Central memory CD8-positive, alpha-beta T cell (primary cell): Measurements from ENCODE around the gene STRN4.
"Not testable (repeated sequence)": the region's sequence is repeated elsewhere in the genome, so short reads cannot be mapped to it uniquely, and the experiment has no call there.

ENCODE experiments used
- ATAC-seq: fragments of 150-1000 bp; cut with Tn5 transposase; replicated peaks from 2 replicates; pipeline ENCODE4 v1.10.0; 2022; ENCODE audit warnings: mild to moderate bottlenecking, moderate FRiP score, moderate number of reproducible peaks; ENCODE audit not compliant: poor library complexity, severe bottlenecking; ENCODE audit errors: extremely low read depth
- DNase-seq, 2 donors: peaks; one replicate each; pipeline ENCODE4 v3.0.0; 2021; ENCODE audit warnings: low spot score in 2 of 2
- H3K27ac Mint-ChIP-seq: one replicate; pipeline ENCODE4 v1.8.0; 2022; ENCODE audit warnings: low read depth, mild to moderate bottlenecking, moderate library complexity, mixed read lengths
- H3K27me3 Mint-ChIP-seq: one replicate; pipeline ENCODE4 v1.8.0; 2022; ENCODE audit warnings: mixed read lengths
- H3K36me3 Mint-ChIP-seq: one replicate; pipeline ENCODE4 v1.8.0; 2022; ENCODE audit warnings: mild to moderate bottlenecking, moderate library complexity, mixed read lengths; ENCODE audit not compliant: insufficient read depth
- H3K4me1 Mint-ChIP-seq: one replicate; pipeline ENCODE4 v1.8.0; 2022; ENCODE audit warnings: mixed read lengths
- H3K4me3 Mint-ChIP-seq: one replicate; pipeline ENCODE4 v1.8.0; 2022; ENCODE audit warnings: mild to moderate bottlenecking, moderate library complexity, mixed read lengths
- H3K9me3 Mint-ChIP-seq: one replicate; pipeline ENCODE4 v1.8.0; 2022; ENCODE audit warnings: mixed read lengths

The STRN4 gene

DNA sequence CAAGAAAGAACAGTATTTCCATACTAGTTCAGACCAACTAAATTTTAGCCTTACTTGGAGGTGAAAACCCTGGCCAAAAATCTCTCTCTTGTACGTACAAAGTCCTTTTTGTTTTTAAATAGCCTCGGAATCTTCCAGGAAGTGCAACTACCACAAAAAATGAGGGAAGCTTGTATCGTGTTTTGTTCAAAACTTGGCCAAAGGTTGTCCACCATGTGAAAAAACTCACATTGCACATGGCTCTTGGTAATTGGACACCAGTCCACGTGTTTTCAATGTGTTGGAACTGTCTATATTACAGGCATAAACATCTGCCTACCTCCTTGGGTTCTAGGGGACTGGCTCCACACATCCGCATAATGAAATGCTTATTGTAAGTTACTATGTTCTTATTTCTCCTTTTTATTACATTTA is 15.2 kb upstream of the STRN4 start:
- no peak for DNase-seq
- Mint-ChIP-seq H3K36me3 (peaks cover 2% of the 10 kb centered on the region), H3K27ac (no peak overlapping the region), H3K27me3 (no peaks in the 10 kb centered on the region), H3K4me1 (peaks cover 7% of the 10 kb centered on the region), H3K4me3 (no peak overlapping the region), H3K9me3 (no peaks in the 10 kb centered on the region)
- no peak for ATAC-seq

DNA sequence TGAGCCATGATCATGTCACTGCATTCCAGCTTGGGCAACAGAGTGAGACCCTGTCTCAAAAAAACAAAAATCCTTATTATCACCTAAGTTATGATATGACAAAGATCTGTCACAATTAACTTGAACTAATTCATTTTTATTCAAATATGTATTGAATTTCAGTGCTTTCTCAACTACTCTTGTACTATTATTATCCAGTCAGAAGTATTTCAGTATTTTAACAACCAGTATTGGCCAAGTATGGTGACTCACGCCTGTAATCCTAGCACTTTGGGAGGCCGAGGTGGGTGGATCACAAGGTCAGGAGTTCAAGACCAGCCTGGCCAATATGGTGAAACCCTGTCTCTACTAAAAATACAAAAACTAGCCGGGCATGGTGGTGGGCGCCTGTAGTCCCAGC is 14.6 kb upstream of the STRN4 start:
- not testable (repeated sequence) for H3K27me3 Mint-ChIP-seq, H3K9me3 Mint-ChIP-seq, H3K27ac Mint-ChIP-seq, DNase-seq, H3K4me1 Mint-ChIP-seq, ATAC-seq, H3K4me3 Mint-ChIP-seq, H3K36me3 Mint-ChIP-seq

DNA sequence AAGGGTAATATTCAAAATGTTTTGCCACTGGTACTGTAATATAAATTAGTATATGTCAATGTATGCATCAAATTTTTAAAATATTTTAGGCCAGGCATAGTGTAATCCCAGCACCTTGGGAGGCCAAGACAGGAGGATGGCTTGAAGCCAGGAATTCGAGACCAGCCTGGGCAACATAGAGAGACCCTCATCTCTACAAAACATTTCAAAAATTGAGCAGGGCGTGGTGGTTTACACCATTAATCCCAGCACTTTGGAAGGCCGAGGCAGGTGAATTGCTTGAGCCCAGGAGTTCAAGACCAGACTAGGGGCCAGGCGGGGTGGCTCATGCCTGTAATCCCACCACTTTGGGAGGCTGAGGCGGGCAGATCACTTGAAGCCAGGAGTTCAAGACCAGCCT is 14.1 kb upstream of the STRN4 start:
- Mint-ChIP-seq H3K9me3 (no peaks in the 10 kb centered on the region), H3K27ac (no peak overlapping the region), H3K36me3 (peaks cover 2% of the 10 kb centered on the region), H3K27me3 (no peaks in the 10 kb centered on the region), H3K4me3 (no peak overlapping the region), H3K4me1 (peaks cover 7% of the 10 kb centered on the region)
- ATAC-seq (no peak), DNase-seq (no peak)

DNA sequence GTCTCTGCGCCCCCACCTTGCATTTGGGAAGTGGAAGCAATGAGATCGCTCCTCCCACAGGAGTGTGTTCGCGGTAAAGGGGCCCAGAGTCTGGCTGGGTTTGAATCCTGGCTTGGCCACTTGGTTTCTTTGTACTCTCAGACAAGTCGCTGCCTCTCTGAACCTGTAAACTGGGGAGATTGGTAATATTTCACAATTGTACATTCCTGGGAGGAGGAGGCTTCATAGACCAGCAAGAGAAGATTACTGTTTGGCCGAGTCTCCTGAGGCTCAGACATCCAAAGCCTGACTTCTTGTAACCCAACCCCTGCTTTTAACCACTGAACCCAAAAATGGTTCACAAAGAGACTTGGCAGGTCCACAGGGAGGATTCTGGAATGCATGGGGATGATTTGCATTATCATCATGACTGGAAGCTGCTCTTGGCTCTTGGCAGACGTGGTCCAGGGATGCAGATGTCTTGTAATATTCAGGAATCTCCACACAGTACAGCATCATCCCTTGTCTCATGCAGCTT is 13.6 kb upstream of the STRN4 start:
- Mint-ChIP-seq H3K36me3 (peaks cover 3% of the 10 kb centered on the region), H3K4me1 (peaks cover 7% of the 10 kb centered on the region), H3K27ac (no peak overlapping the region), H3K4me3 (no peak overlapping the region), H3K27me3 (no peaks in the 10 kb centered on the region), H3K9me3 (no peaks in the 10 kb centered on the region)
- ATAC-seq (no peak), DNase-seq (no peak)

DNA sequence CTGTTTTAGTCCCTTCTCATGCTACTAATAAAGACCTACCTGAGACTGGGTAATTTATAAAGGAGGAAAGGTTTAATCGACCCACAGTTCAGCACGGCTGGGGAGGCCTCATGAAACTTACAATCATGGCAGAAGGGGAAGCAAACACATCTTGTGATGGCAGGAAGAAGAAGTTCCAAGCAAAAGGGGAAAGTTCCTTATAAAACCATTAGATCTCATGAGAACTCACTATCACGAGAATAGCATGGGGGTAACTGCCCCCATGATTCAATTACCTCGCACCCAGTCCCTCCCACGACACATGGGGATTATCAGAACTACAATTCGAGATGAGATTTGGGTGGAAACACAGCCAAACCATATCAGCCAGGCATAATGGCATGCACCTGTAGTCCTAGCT is 13.0 kb upstream of the STRN4 start:
- H3K27me3 Mint-ChIP-seq: no peaks in the 10 kb centered on the region
- ATAC-seq (no peak), DNase-seq (no peak)
- H3K4me3 Mint-ChIP-seq: no peak overlapping the region
- H3K36me3 Mint-ChIP-seq: peaks cover 3% of the 10 kb centered on the region
- H3K9me3 Mint-ChIP-seq: no peaks in the 10 kb centered on the region
- H3K4me1 Mint-ChIP-seq: peaks cover 7% of the 10 kb centered on the region
- no peak overlapping the region for H3K27ac Mint-ChIP-seq

DNA sequence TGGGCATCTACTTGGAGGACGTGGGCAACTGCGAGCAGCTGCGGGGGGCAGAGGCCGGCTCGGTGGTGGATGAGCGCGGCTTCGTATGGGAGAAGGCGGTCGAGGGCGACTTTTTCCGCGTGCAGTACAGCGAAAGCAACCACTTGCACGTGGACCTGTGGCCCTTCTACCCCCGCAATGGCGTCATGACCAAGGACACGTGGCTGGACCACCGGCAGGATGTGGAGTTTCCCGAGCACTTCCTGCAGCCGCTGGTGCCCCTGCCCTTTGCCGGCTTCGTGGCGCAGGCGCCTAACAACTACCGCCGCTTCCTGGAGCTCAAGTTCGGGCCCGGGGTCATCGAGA is 10.3 kb upstream of the STRN4 start:
- H3K9me3 Mint-ChIP-seq: no peaks in the 10 kb centered on the region
- H3K4me1 Mint-ChIP-seq: peaks cover 16% of the 10 kb centered on the region
- peaks cover 3% of the 10 kb centered on the region for H3K36me3 Mint-ChIP-seq
- ATAC-seq (no peak), DNase-seq (no peak)
- no peaks in the 10 kb centered on the region for H3K27me3 Mint-ChIP-seq
- H3K4me3 Mint-ChIP-seq: no peak overlapping the region
- H3K27ac Mint-ChIP-seq: no peak overlapping the region

DNA sequence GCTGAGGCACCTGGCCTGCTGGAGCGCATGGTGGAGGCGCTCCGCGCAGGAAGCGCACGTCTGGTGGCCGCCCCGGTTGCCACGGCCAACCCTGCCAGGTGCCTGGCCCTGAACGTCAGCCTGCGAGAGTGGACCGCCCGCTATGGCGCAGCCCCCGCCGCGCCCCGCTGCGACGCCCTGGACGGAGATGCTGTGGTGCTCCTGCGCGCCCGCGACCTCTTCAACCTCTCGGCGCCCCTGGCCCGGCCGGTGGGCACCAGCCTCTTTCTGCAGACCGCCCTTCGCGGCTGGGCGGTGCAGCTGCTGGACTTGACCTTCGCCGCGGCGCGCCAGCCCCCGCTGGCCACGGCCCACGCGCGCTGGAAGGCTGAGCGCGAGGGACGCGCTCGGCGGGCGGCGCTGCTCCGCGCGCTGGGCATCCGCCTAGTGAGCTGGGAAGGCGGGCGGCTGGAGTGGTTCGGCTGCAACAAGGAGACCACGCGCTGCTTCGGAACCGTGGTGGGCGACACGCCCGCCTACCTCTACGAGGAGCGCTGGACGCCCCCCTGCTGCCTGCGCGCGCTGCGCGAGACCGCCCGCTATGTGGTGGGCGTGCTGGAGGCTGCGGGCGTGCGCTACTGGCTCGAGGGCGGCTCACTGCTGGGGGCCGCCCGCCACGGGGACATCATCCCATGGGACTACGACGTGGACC is 9.7 kb upstream of the STRN4 start:
- Mint-ChIP-seq H3K27ac (no peak overlapping the region), H3K36me3 (peaks cover 3% of the 10 kb centered on the region), H3K9me3 (no peaks in the 10 kb centered on the region), H3K4me1 (peaks cover 16% of the 10 kb centered on the region), H3K27me3 (no peaks in the 10 kb centered on the region), H3K4me3 (no peak overlapping the region)
- ATAC-seq (no peak), DNase-seq (no peak)

DNA sequence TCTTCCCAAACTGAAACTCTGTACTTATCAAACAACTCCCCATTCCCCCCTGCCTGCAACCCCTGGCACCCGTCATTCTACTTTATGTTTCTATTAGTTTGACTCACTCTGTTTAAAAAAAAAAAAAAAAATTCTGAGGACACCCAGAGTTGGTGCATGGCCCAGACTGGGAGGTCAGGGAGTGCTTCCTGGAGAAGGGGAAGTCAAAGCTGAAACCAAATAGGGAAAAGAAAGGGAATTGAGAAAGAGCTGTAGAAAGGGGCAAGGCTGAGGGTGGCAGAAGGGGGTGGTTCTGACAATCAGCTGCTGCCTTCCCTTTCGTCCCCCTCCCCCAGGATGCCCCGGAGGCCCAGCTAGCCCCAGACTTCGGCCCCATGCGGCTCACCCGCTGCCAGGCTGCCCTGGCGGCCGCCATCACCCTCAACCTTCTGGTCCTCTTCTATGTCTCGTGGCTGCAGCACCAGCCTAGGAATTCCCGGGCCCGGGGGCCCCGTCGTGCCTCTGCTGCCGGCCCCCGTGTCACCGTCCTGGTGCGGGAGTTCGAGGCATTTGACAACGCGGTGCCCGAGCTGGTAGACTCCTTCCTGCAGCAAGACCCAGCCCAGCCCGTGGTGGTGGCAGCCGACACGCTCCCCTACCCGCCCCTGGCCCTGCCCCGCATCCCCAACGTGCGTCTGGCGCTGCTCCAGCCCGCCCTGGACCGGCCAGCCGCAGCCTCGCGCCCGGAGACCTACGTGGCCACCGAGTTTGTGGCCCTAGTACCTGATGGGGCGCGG is 9.0 kb upstream of the STRN4 start:
- Mint-ChIP-seq H3K4me1 (peaks cover 16% of the 10 kb centered on the region), H3K27ac (no peak overlapping the region), H3K27me3 (no peaks in the 10 kb centered on the region), H3K4me3 (no peak overlapping the region), H3K9me3 (no peaks in the 10 kb centered on the region), H3K36me3 (peaks cover 2% of the 10 kb centered on the region)
- DNase-seq (no peak), ATAC-seq (no peak)

DNA sequence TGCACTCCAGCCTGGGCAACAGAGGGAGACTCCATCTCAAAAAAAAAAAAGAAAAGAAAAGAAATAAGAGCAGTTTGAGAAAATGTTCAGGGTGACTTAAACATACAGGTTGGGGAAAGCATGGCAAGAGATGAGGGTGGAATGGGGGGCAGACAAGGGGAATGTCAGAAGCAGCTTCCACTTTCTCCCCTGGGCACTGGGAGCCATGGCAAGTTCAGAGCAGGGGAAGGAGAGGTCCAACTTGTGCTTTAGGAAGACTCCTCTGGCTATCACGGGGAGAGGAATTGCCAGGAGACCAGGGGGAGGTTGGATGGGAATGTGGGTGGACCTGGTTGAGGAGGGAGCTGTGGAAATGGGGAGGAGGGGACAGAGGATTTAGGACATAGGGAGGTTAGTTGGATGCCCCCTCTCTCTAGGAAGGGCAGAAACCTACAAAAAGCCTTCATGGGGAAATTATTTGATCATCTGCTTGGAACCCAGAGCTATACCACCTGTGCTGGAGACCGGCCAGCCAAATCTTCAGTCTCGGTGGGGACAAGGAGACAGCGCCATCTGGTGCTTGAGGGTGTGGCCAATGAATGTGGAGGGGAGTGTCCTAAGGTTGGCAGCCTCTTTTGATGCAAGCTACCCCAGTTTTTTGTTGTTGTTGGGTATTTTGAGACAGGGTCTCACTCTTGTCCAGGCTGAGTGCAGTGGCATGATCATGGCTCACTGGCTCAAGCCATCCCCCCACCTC is 7.3 kb upstream of the STRN4 start:
- no peak overlapping the region for H3K4me3 Mint-ChIP-seq

DNA sequence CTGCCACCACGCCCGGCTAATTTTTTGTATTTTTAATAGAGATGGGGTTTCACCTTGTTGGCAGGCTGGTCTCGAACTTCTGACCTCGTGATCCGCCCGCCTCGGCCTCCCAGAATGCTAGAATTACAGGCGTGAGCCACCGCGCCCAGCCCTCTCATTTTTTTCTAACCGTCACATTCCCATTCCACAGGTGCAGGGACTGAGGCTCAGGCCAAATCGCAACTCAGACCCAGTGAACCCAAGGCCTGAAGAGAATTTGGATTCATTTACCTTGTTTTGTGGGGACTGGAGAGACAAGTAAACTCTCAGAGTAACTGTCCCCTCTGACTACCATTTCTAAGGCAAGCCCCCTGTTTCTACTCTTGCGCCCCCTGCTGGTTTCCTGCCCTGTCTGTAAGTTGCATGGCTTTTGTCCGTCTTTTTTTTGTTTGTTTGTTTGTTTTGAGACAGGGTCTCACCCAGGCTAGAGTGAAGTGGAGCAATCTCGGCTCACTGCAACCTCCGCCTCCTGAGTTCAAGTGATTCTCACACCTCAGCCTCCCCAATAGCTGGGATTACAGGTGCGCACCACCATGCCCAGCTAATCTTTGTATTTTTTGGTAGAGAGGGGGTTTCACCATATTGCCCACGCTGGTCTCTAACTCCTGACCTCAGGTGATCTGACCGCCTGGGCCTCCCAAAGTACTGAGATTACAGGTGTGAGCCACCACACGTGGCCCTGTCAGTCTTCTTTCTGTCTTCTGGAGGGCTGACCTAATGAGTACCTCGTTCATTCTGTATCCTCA is 2.3 kb upstream of the STRN4 start:
- Mint-ChIP-seq H3K4me3 (peak overlapping the region; percentile 85), H3K36me3 (peaks cover 9% of the 10 kb centered on the region), H3K27me3 (no peaks in the 10 kb centered on the region), H3K4me1 (peaks cover 38% of the 10 kb centered on the region), H3K27ac (peak overlapping the region; percentile 85), H3K9me3 (no peaks in the 10 kb centered on the region)
- ATAC-seq: no peak
- DNase-seq: peak; percentile 49 to 72

More for the DNA sequence above, 7.3 kb upstream of the STRN4 start:
- H3K27me3 Mint-ChIP-seq: no peaks in the 10 kb centered on the region
- peaks cover 18% of the 10 kb centered on the region for H3K4me1 Mint-ChIP-seq
- no peak overlapping the region for H3K27ac Mint-ChIP-seq
- peak; percentile 46 to 64 for DNase-seq
- H3K36me3 Mint-ChIP-seq: peaks cover 4% of the 10 kb centered on the region
- ATAC-seq: peak; percentile 84
- no peaks in the 10 kb centered on the region for H3K9me3 Mint-ChIP-seq

DNA sequence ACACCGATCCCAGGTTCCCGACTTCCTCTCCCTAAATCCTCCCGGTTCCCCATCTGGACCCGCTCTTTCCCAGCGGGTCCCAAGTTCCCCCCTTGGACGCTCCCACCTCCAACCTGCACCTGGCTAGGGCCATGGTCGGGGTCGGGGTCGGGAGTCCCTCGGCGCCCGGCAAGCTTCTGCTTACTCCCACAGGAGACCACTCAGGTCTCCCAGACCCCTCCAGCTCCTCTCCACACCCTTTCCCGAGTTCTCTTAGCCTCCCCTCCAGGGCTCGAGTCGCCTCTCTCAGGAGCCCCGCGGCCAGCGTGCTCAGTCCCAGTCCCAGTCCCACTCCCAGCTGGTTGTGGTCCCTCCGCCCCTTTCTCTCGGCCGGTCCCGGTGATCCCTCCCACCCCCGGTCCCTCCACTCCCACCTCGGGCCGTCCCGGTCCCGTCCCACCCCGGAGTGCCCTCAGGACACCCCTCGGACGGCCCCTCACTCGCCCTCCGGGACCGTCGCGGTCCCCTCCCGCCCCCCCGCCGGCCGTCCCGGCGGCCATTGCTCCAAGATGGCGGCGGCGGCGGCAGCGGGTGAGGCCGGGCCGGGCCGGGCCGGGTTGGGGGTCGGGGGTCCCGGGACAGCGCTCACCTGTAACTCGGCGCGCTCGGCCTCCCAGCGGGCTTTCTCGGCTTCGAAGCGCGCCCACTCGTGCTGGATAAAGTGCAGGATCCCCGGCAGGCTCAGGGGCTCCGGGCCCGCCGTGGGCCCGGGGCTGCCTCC is 549 bp downstream of the STRN4 start, which contains the start of gene FKRP:
Gene FKRP, plus strand, starts transcription at position 537 of the 760 bp plus-strand sequence. CDS start 9,394 bp downstream, outside the sequence.
- no peaks in the 10 kb centered on the region for H3K27me3 Mint-ChIP-seq

More for the DNA sequence above, 549 bp downstream of the STRN4 start, which contains the start of gene FKRP:
- ATAC-seq (peak; percentile 57), DNase-seq (no peak)
- Mint-ChIP-seq H3K4me3 (peak within 1 kb of the TSS; percentile 85), H3K4me1 (peaks cover 58% of the 10 kb centered on the region), H3K36me3 (peaks cover 17% of the 10 kb centered on the region), H3K9me3 (no peaks in the 10 kb centered on the region), H3K27ac (peak within 1 kb of the TSS; percentile 85)
